NCI-H2029 (cell line): Measurements from ENCODE around the gene ART3.
"Not testable (repeated sequence)": the region's sequence is repeated elsewhere in the genome, so short reads cannot be mapped to it uniquely, and the experiment has no call there.

Experiments
- DNase-seq: peaks from one replicate; lab custom pipeline; 2025; lab: John Stamatoyannopoulos, UW

The ART3 gene

GRCh38 chr4:76074468-76074867 lies at the start of gene ART3:
TSS of gene ART3 (plus strand) at chr4:76074709. CDS start at chr4:76075890, 1,181 bp downstream.
- no peak for DNase-seq

- DNase-seq: peak; percentile 35
These were observed 46.2 kb upstream of the ART3 start for GRCh38 chr4:76028350-76028765.

DNA sequence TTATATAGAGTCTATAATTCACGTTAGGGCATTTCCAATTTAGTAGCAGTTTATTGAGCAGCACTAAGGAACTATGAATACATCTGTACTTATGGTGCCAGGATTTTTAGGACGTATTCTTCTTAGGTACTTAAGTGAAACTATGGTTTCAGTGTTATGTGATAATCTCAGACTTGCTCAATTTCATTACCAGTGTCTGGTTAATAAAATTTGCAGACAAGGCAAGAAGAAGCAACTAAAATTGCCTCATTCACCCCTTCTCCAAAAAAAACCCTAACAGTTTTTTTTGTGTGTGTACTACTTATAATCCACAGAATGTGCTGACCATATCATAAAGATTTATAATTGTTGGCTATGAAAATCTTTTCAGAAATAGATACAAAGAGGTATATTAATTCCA lies 45.2 kb upstream of the ART3 start:
- DNase-seq: no peak

DNA sequence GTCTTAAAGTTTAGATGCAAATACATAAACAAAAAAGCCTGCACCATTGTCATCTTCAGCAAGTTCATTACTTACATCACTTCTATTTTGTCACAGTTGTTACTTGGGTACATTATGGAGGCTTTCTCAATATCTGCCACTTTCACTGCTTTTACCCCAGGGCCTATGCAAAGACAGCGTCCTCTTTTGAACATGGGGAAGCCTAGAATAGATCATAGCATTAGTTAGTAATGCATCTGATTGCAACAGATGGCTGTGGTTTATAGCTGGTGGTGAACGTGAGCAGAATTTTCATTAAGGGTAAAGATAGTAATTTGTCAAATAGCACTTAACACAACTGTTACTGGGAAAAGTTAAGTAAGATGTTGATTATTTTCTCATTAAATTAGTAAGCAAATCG lies 39.4 kb upstream of the ART3 start:
- DNase-seq: no peak

- DNase-seq: no peak
These were observed 38.6 kb upstream of the ART3 start, which contains the start of gene CXCL11 for GRCh38 chr4:76035799-76036380. TSS of gene CXCL11 (minus strand) at chr4:76036070. CDS start at chr4:76035987, 83 bp downstream.

DNA sequence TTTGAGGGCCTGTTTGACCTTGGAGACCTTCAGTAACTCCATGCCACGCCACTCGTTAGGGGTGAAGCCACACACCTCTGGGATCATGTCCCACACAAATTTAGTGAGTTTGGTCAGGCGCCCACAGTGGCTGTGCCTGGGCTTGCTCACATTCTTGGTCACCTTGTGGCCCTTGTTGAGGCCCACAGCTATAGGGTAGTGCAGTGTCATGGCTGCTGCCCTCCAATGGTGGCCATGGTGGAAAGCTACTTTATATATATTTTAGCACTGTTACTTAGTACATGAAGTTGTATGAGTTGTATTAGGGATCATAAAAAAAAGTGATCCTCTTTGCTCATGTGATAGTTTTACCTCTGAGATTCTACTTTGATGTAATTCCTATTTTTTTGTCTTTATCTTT lies 37.7 kb upstream of the ART3 start:
- no peak for DNase-seq

- DNase-seq: not testable (repeated sequence)
These were observed 32.1 kb upstream of the ART3 start for GRCh38 chr4:76042241-76042998.

DNA sequence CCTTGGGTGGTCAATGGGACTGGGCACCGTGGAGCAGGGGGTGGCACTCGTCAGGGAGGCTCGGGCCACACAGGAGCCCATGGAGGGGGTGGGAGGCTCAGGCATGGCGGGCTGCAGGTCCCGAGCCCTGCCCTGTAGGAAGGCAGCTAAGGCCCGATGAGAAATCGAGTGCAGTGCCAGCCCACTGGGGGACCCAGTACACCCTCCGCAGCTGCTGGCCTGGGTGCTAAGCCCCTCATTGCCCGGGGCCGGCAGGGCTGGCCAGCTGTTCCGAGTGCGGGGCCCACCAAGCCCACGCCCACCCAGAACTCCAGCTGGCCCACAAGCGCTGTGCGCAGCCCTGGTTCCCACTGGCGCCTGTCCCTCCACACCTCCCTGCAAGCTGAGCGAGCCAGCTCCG lies 31.2 kb upstream of the ART3 start:
- DNase-seq: not testable (repeated sequence)

DNA sequence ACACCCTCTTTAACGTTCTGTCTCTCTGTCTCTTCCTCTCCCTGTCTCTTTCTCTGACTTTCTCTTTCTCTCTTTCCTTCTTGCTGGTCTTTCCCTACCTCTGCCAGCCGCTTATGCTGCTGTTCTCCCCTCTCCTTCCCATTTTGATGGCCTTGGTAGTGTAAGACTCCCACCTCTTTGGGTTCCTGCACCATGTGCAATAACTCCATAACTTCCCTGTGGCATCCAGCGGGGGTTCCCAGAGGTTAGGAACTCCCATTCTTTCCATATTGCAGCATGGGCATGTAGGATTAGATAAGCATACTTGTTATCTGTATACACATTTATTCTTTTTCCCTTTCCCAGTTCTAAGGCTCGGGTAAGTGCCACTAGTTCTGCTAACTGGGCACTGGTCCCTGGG lies 29.8 kb upstream of the ART3 start:
- not testable (repeated sequence) for DNase-seq

DNA sequence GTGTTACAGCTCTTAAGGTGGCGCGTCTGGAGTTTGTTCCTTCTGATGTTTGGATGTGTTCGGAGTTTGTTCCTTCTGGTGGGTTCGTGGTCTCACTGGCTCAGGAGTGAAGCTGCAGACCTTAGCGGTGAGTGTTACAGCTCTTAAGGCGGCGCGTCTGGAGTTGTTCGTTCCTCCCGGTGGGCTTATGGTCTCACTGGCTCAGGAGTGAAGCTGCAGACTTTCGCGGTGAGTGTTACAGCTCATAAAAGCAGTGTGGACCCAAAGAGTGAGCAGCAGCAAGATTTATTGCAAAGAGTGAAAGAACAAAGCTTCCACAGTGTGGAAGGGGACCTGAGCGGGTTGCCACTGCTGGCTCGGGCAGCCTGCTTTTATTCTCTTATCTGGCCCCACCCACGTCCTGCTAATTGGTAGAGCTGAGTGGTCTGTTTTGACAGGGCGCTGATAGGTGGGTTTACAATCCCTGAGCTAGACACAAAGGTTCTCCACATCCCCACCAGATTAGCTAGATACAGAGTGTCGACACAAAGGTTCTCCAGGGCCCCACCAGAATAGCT lies 24.6 kb upstream of the ART3 start:
- DNase-seq: not testable (repeated sequence)

- DNase-seq: not testable (repeated sequence)
These were observed 23.9 kb upstream of the ART3 start for GRCh38 chr4:76050560-76051050.

DNA sequence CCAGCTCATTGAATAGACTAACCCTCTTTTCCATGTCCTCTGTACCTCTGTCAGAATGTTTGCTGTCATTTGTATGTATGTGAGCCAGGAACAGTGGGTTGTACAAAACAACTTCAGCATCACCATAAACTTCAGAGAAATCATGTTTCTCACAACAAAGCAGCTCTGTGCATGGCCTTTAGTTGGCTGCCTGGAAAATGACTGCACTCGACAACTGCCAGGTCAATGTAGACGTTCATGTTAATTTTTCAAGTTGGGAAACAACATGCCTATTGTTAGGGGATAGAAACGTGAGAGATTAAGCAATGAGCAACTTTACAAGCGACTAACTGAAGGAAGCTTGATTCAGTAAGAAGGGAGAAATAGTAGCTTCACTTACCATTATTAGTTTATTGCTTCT lies 20.8 kb upstream of the ART3 start:
- no peak for DNase-seq

GRCh38 chr4:76055016-76055415 lies 19.5 kb upstream of the ART3 start:
- DNase-seq: no peak

GRCh38 chr4:76055421-76055820 lies 19.1 kb upstream of the ART3 start:
- no peak for DNase-seq

DNA sequence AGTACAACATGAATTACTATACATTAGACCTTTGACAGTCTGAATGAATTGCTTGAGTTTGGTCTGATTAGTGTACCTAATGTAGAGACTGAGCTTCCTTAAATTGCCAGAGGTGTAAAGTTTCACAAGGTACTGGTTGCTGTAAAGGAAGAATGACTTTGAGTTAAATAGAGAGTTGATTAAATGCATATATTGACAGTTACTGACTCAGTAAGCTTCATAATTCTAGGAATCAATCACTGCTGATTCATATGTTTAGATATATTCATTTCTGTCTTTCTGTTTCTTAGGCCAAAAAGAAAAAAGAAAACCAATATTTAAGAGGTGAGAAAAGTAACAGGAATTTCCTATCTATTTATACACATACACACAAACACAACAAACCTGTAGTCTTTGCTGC lies 16.2 kb upstream of the ART3 start:
- DNase-seq: no peak

GRCh38 chr4:76058888-76059426 lies 15.6 kb upstream of the ART3 start:
- no peak for DNase-seq

GRCh38 chr4:76059750-76060149 lies 14.8 kb upstream of the ART3 start:
- DNase-seq: no peak

- no peak for DNase-seq
These were observed 14.0 kb upstream of the ART3 start for GRCh38 chr4:76060506-76060905.

DNA sequence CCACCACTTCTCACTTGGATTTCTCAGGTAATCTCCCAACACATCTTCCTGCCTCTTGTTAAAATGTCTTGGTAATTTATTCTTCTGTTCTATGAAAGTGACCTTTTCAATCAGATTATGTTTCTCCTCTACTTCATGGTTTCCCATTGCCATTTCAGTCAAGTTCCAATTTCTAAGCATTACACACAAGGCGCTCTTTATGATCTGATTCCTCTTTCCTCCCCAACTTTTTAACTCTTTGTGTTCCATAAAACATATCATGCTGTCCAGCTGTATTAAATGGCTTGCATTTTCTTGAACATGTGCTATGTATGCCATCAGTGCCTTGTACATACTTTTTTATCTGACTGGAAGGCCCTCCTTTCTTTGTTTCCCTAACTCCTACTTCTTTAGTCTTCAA lies 13.1 kb upstream of the ART3 start:
- DNase-seq: no peak

DNA sequence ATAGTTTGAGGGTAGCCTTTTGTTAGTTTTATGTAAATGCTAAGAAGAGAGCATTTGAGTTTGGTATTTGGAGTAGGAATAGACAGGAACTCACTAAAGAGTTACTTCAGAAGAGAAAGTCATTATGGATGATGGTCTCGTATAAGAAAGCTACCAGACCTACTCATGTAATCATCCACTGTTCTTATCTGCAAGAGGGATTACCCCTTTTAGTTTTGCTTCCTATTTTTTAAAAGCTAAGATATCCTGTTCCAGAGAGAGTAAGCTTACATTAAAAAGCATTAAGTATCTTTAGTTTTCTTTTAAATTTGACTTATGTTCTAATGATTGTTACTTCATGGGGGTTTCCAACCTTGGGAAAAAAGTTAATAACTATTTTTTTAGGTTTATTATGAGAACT lies 12.5 kb upstream of the ART3 start:
- no peak for DNase-seq

DNA sequence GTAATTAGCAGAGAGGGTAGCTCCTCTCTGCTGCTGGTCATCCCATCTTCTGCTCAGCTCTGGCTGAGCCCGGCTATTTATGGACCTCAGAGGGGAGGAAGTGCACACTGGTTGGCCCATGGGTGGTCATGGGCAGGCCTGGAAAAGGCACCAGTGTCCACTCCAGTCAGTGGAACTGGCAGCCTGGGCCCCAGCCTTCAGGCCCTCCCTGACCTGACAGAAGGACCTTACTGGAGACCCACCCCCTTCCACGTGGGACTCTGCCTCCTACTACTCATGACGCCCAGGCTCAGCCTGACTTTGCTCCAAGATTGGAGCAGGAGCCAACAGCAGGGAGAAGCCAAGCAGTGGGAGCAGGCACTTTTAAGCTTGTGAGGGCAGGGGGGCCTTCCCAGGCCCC lies 8.0 kb upstream of the ART3 start:
- no peak for DNase-seq

DNA sequence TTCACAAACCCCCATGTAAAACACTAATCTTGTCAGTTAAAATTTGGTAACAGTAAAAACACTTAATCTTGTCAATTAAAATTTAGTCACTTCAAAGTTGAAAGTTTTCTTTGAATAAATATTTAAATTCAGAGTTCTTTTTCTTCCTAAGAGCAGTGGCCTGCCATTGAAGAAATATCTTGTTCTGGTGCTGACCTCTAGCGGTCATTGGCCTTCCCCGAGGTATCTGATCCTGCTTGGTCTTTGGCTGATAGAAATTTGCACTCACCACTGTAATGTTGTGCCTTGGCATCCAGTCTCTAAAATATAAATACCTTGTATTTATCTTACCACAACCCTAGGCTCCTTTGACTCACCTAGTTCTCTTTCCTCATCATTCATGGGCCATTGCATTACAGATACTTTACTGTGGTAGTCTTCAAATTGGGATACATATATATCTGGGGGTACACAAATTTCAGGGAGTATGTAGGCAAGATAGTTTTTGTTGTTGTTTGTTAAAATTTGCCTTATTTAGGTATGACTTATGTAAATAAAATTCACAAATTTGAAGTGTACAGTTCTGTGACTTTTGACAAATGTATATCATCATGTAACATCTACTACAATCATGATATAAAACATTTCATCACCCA lies 6.7 kb upstream of the ART3 start:
- peak; percentile 54 for DNase-seq
